HepG2 (cell line): ENCODE measurements around the gene SIX3.

Experiments
- ATF6 ChIP-seq: sonication (generic); formaldehyde crosslinking; conservative IDR thresholded peaks from 2 replicates; pipeline ENCODE4 v1.4.0; 2020; ENCODE audit warnings: missing genetic modification reagents
- EP300 ChIP-seq, 3 experiments: sonication (generic) in 1 of 3; formaldehyde crosslinking in 1 of 3; IDR thresholded peaks; 2 replicates each; pipeline versions ENCODE4 v1.5.1 to v1.6.1; 2011 to 2020; ENCODE audit warnings: low read depth in 2 of 3, low read length in 2 of 3, borderline replicate concordance in 1 of 3, improper control_type of control experiment in 1 of 3, mild to moderate bottlenecking in 1 of 3, missing genetic modification reagents in 1 of 3, moderate library complexity in 1 of 3
- FOXJ3 ChIP-seq: sonication (generic); formaldehyde crosslinking; IDR thresholded peaks from 2 replicates; pipeline ENCODE4 v1.4.0; 2020; ENCODE audit warnings: missing genetic modification reagents, mild to moderate bottlenecking, borderline replicate concordance
- JUND ChIP-seq: sonication (generic); formaldehyde crosslinking; IDR thresholded peaks from 2 replicates; pipeline ENCODE4 v1.8.0; 2022; ENCODE audit warnings: mild to moderate bottlenecking, missing genetic modification reagents
- MXI1 ChIP-seq: IDR thresholded peaks from 3 replicates; pipeline ENCODE4 v1.6.1; 2012; ENCODE audit warnings: low read depth, low read length, inconsistent platforms, borderline replicate concordance
- POGK ChIP-seq: sonication (generic); formaldehyde crosslinking; conservative IDR thresholded peaks from 2 replicates; pipeline ENCODE4 v1.8.0; 2022; ENCODE audit warnings: mild to moderate bottlenecking, moderate library complexity, missing genetic modification reagents
- RBM39 ChIP-seq: fragments of 200-400 bp; formaldehyde crosslinking; IDR thresholded peaks from one replicate; pipeline ENCODE4 v1.6.1; 2018; ENCODE audit warnings: antibody characterized with exemption, mild to moderate bottlenecking, low read depth, low read length; ENCODE audit not compliant: poor library complexity, severe bottlenecking
- ZNF878 ChIP-seq: sonication (generic); formaldehyde crosslinking; IDR thresholded peaks from 2 replicates; pipeline ENCODE4 v1.8.1; 2023; ENCODE audit warnings: mild to moderate bottlenecking, missing genetic modification reagents, moderate library complexity
- TF ChIP-seq, protein P1 (sequence below): sonication (generic); formaldehyde crosslinking; IDR thresholded peaks from 2 replicates; pipeline ENCODE4 v1.4.0; 2020; ENCODE audit warnings: missing genetic modification reagents
- TF ChIP-seq, protein P2 (sequence below), 2 experiments: IDR thresholded peaks; 2 replicates each; pipeline ENCODE4 v1.6.1; 2011 to 2012; ENCODE audit warnings: low read length in 2 of 2, borderline replicate concordance in 1 of 2, low read depth in 1 of 2, mild to moderate bottlenecking in 1 of 2, moderate library complexity in 1 of 2

DNA sequence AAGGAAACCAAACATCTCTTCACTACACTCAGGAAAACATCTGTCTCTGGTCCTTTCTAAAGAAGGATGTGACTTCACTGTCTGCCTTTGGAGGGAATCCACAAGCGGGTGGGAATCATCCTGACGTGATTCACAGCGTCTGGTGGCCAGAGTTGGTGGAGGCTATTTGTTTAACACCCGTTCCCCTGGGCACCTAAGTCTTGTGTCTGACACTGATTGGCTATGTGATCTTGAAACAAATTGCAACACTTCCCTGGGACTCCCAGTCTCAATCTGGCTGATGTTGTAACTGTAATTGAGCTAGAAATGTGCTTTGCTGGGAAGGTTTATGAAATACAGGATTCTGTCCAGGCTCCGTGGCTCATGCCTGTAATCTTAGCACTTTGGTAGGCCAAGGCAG lies 28.8 kb upstream of the SIX3 start:
- TF ChIP-seq ATF6 (CRISPR knock-in tag): no peak
- no peak for TF ChIP-seq EP300 (IDR thresholded peaks at IDR 0.05; ENCODE audit: low read depth in 2 of 2, low read length in 2 of 2)
- no peak for TF ChIP-seq EP300 (CRISPR knock-in tag; IDR thresholded peaks at IDR 0.05; ENCODE audit: borderline replicate concordance)
- TF ChIP-seq JUND: no peak
- TF ChIP-seq POGK (CRISPR knock-in tag): no peak
- no peak for TF ChIP-seq ZNF878 (CRISPR knock-in tag)
- TF ChIP-seq, protein P1, sequence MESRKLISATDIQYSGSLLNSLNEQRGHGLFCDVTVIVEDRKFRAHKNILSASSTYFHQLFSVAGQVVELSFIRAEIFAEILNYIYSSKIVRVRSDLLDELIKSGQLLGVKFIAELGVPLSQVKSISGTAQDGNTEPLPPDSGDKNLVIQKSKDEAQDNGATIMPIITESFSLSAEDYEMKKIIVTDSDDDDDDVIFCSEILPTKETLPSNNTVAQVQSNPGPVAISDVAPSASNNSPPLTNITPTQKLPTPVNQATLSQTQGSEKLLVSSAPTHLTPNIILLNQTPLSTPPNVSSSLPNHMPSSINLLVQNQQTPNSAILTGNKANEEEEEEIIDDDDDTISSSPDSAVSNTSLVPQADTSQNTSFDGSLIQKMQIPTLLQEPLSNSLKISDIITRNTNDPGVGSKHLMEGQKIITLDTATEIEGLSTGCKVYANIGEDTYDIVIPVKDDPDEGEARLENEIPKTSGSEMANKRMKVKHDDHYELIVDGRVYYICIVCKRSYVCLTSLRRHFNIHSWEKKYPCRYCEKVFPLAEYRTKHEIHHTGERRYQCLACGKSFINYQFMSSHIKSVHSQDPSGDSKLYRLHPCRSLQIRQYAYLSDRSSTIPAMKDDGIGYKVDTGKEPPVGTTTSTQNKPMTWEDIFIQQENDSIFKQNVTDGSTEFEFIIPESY (CRISPR knock-in tag): no peak
- TF ChIP-seq, protein P2, sequence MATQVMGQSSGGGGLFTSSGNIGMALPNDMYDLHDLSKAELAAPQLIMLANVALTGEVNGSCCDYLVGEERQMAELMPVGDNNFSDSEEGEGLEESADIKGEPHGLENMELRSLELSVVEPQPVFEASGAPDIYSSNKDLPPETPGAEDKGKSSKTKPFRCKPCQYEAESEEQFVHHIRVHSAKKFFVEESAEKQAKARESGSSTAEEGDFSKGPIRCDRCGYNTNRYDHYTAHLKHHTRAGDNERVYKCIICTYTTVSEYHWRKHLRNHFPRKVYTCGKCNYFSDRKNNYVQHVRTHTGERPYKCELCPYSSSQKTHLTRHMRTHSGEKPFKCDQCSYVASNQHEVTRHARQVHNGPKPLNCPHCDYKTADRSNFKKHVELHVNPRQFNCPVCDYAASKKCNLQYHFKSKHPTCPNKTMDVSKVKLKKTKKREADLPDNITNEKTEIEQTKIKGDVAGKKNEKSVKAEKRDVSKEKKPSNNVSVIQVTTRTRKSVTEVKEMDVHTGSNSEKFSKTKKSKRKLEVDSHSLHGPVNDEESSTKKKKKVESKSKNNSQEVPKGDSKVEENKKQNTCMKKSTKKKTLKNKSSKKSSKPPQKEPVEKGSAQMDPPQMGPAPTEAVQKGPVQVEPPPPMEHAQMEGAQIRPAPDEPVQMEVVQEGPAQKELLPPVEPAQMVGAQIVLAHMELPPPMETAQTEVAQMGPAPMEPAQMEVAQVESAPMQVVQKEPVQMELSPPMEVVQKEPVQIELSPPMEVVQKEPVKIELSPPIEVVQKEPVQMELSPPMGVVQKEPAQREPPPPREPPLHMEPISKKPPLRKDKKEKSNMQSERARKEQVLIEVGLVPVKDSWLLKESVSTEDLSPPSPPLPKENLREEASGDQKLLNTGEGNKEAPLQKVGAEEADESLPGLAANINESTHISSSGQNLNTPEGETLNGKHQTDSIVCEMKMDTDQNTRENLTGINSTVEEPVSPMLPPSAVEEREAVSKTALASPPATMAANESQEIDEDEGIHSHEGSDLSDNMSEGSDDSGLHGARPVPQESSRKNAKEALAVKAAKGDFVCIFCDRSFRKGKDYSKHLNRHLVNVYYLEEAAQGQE (IDR thresholded peaks at IDR 0.05; ENCODE audit: borderline replicate concordance in 1 of 2, low read depth in 1 of 2, low read length in 2 of 2): no peak
- no peak for TF ChIP-seq RBM39
- TF ChIP-seq FOXJ3 (CRISPR knock-in tag): no peak
- no peak for TF ChIP-seq MXI1
